HCT116 (cell line): ENCODE data around the gene CRYBG2. TPM values are rescaled to one million over a fixed set of nuclear protein-coding genes. Genes with fewer than 3 reads are reported as not detected.

Experiments
- ATAC-seq: fragments of 200-7000 bp; cut with Tn5 transposase; 2 replicates; pipeline ENCODE4 v1.9.1; 2020; ENCODE audit warnings: mild to moderate bottlenecking, moderate library complexity
- BruUV-seq: library from RNA; stranded (reverse); fragments of 400-500 nt; replicated peaks from 2 replicates; lab custom pipeline; 2021; lab: Mats Ljungman, UMichigan
- CTCF ChIA-PET: fragments of 300-600 bp; sonication (Branson Sonifier 250); formaldehyde crosslinking; loops from one replicate; lab custom pipeline; 2021; ENCODE audit warnings: antibody characterized with exemption; lab: Charles Lee
- POLR2A ChIA-PET: fragments of 300-600, 350-600 bp; sonication (Branson Sonifier 250); formaldehyde crosslinking; loops from one replicate; lab custom pipeline; 2021; ENCODE audit warnings: antibody characterized with exemption; lab: Charles Lee
- RAD21 ChIA-PET, 2 experiments: fragments of 300-600 bp; sonication (Branson Sonifier 250); formaldehyde crosslinking; loops; one replicate each; lab custom pipeline; 2023; ENCODE audit warnings: low total read pairs in 2 of 2; ENCODE audit not compliant: uncharacterized antibody in 2 of 2, unreplicated experiment in 2 of 2, low non-redundant PET in 1 of 2; lab: Charles Lee
- DNase-seq: peaks from one replicate; pipeline ENCODE4 v3.0.0-alpha.2; 2010; ENCODE audit warnings: low read depth, low spot score
- H2AFZ ChIP-seq: fragments of 200-600 bp; shearing (Covaris generic), sonication (generic); 2 replicates; pipeline ENCODE4 v1.6.1; 2017; ENCODE audit warnings: low read depth, mixed run types, mixed read lengths, antibody characterized with exemption, low read length; ENCODE audit not compliant: poor library complexity, severe bottlenecking
- H3K27ac ChIP-seq: 2 replicates; pipeline ENCODE4 v1.5.1; 2012; ENCODE audit warnings: low read depth, low read length
- H3K27me3 ChIP-seq: fragments of 200-600 bp; sonication (generic); 2 replicates; pipeline ENCODE4 v1.6.1; 2016; ENCODE audit warnings: mixed run types, low read length, mixed read lengths; ENCODE audit not compliant: insufficient read depth
- H3K36me3 ChIP-seq, 2 experiments: fragments of 200-500 bp in 1 of 2; fragments of 200-600 bp in 1 of 2; sonication (Bioruptor generic) in 1 of 2; sonication (generic) in 1 of 2; 2 replicates each; pipeline versions ENCODE4 v1.5.1 to v1.6.1; 2014 to 2016; ENCODE audit warnings: low read length in 2 of 2, inconsistent platforms in 1 of 2, mixed read lengths in 1 of 2, mixed run types in 1 of 2; ENCODE audit not compliant: insufficient read depth in 2 of 2, control insufficient read depth in 1 of 2
- H3K4me1 ChIP-seq, 2 experiments: fragments of 200-600 bp in 1 of 2; sonication (generic) in 1 of 2; 2 replicates each; pipeline versions ENCODE4 v1.5.1 to v1.6.1; 2012 to 2017; ENCODE audit warnings: low read length in 2 of 2, inconsistent platforms in 1 of 2, mild to moderate bottlenecking in 1 of 2, mixed read lengths in 1 of 2, mixed run types in 1 of 2, moderate library complexity in 1 of 2; ENCODE audit not compliant: insufficient read depth in 2 of 2, control insufficient read depth in 1 of 2
- H3K4me2 ChIP-seq: fragments of 200-600 bp; sonication (generic); 2 replicates; pipeline ENCODE4 v1.6.1; 2017; ENCODE audit warnings: mixed run types, low read length, mixed read lengths
- H3K4me3 ChIP-seq, 2 experiments: fragments of 200-600 bp in 1 of 2; sonication (generic) in 1 of 2; replicated peaks in 1 of 2; 2 replicates each; pipeline ENCODE4 v1.5.1; 2011 to 2016; ENCODE audit warnings: low read length in 2 of 2, control low read depth in 1 of 2, low read depth in 1 of 2, mild to moderate bottlenecking in 1 of 2, mixed read lengths in 1 of 2, mixed run types in 1 of 2
- H3K79me2 ChIP-seq: fragments of 200-600 bp; sonication (generic); 2 replicates; pipeline ENCODE4 v1.6.1; 2017; ENCODE audit warnings: mild to moderate bottlenecking, mixed run types, low read length, moderate library complexity, mixed read lengths; ENCODE audit not compliant: insufficient read depth
- H3K9ac ChIP-seq: fragments of 200-600 bp; sonication (generic); 2 replicates; pipeline ENCODE4 v1.6.1; 2016; ENCODE audit warnings: low read length, mixed read lengths
- H3K9me2 ChIP-seq: fragments of 200-600 bp; sonication (generic), shearing (Covaris generic); 2 replicates; pipeline ENCODE4 v1.6.1; 2017; ENCODE audit warnings: mixed run types, mild to moderate bottlenecking, moderate library complexity; ENCODE audit not compliant: insufficient read depth
- H3K9me3 ChIP-seq, 2 experiments: fragments of 200-500 bp in 1 of 2; fragments of 200-600 bp in 1 of 2; sonication (Bioruptor generic) in 1 of 2; sonication (generic) in 1 of 2; 2 replicates each; pipeline ENCODE4 v1.6.1; 2014 to 2017; ENCODE audit warnings: low read length in 2 of 2, mixed read lengths in 2 of 2, inconsistent platforms in 1 of 2, low read depth in 1 of 2, mild to moderate bottlenecking in 1 of 2, mixed run types in 1 of 2, moderate library complexity in 1 of 2; ENCODE audit not compliant: control insufficient read depth in 1 of 2, insufficient read depth in 1 of 2
- H4K20me1 ChIP-seq: fragments of 200-600 bp; sonication (generic), shearing (Covaris generic); 2 replicates; pipeline ENCODE4 v1.6.1; 2017; ENCODE audit warnings: mixed run types, mild to moderate bottlenecking, moderate library complexity; ENCODE audit not compliant: insufficient read depth
- CBX3 ChIP-seq: IDR thresholded peaks from 2 replicates; pipeline ENCODE4 v1.6.1; 2012; ENCODE audit warnings: low read depth
- CEBPB ChIP-seq: IDR thresholded peaks from 2 replicates; pipeline ENCODE4 v1.6.1; 2012; ENCODE audit warnings: low read depth
- ELF1 ChIP-seq: IDR thresholded peaks from 2 replicates; pipeline ENCODE4 v1.6.1; 2012; ENCODE audit warnings: low read depth, borderline replicate concordance
- EZH2 ChIP-seq: fragments of 200-600 bp; sonication (generic); IDR thresholded peaks from 2 replicates; pipeline ENCODE4 v1.6.1; 2017; ENCODE audit warnings: antibody characterized with exemption, mixed run types
- EZH2phosphoT487 ChIP-seq: fragments of 200-600 bp; IDR thresholded peaks from 2 replicates; pipeline ENCODE4 v1.6.1; 2018; ENCODE audit warnings: antibody characterized with exemption, borderline replicate concordance
- POLR2A ChIP-seq: IDR thresholded peaks from 2 replicates; pipeline ENCODE4 v1.7.0; 2011; ENCODE audit warnings: borderline replicate concordance; ENCODE audit not compliant: insufficient read depth, insufficient read length; ENCODE audit errors: extremely low read depth
- POLR2AphosphoS5 ChIP-seq: IDR thresholded peaks from 2 replicates; pipeline ENCODE4 v1.6.1; 2011; ENCODE audit warnings: mild to moderate bottlenecking, low read depth, low read length, moderate library complexity
- SIN3A ChIP-seq: IDR thresholded peaks from 2 replicates; pipeline ENCODE4 v1.6.1; 2012; ENCODE audit warnings: low read depth
- TCF7L2 ChIP-seq: IDR thresholded peaks from 2 replicates; pipeline ENCODE4 v1.7.0; 2011; ENCODE audit warnings: borderline replicate concordance, inconsistent platforms; ENCODE audit not compliant: insufficient read depth, insufficient read length; ENCODE audit errors: extremely low read depth
- YY1 ChIP-seq: IDR thresholded peaks from 2 replicates; pipeline ENCODE4 v1.6.1; 2011; ENCODE audit warnings: low read length, low read depth, moderate library complexity, mild to moderate bottlenecking; ENCODE audit not compliant: insufficient replicate concordance; ENCODE audit errors: extremely low read depth
- ZFX ChIP-seq: fragments of 450-650 bp; IDR thresholded peaks from 2 replicates; pipeline ENCODE4 v1.6.1; 2017
- ZNF274 ChIP-seq: fragments of 200-500 bp; sonication (Bioruptor generic); IDR thresholded peaks from 2 replicates; pipeline ENCODE4 v1.6.1; 2014; ENCODE audit warnings: mild to moderate bottlenecking, low read depth, low read length, inconsistent platforms
- intact Hi-C: fragments of 100-400 bp; cut with micrococcal nuclease; formaldehyde crosslinking; loops from 2 replicates; pipeline ENCODE4 v1.10.0; 2022
- total RNA-seq: library from RNA; stranded (reverse); gene quantifications from one replicate; pipeline ENCODE4 v1.2.1, GENCODE V29; 2021; ENCODE audit not compliant: unreplicated experiment
- TF ChIP-seq, protein P1 (sequence below): IDR thresholded peaks from 2 replicates; pipeline ENCODE4 v1.6.1; 2011; ENCODE audit warnings: mild to moderate bottlenecking, low read length, moderate library complexity; ENCODE audit not compliant: insufficient replicate concordance; ENCODE audit errors: extremely low read depth
- TF ChIP-seq, protein P2 (sequence below): IDR thresholded peaks from 2 replicates; pipeline ENCODE4 v1.6.1; 2012; ENCODE audit warnings: low read depth
- TF ChIP-seq, protein P3 (sequence below): IDR thresholded peaks from 2 replicates; pipeline ENCODE4 v1.6.1; 2012
- TF ChIP-seq, protein P4 (sequence below): IDR thresholded peaks from 2 replicates; pipeline ENCODE4 v1.6.1; 2012

The CRYBG2 gene
- total RNA-seq, 1 experiment from 2014 or later = 10.5 TPM

DNA sequence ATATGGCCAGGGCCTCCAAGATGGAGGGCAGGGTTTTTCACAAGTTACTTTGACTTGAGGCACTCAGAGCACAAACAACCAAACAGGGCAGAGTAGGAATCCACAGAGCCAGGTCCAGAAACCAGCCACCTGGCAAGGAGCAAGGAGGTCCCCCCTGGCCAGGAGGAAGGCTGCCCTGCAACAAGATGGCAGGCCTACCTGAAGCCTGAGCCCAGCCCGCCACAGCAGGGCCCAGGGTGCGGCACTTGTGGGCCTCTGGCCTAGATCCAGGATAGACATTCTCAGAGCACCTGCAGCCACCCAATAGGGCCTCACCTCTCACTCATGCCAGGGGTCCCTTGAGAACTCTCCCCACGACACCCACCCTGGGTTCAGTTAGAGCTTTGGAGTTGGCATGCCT is 62.5 kb downstream of the CRYBG2 start:
- Histone ChIP-seq H3K9ac (no peak overlapping the region), H2AFZ (no peak overlapping the region), H3K4me2 (no peak overlapping the region), H3K4me1 (peaks cover 0 to 6% of the 10 kb centered on the region in 2 experiments; a peak in 2 of 4 replicates), H3K9me3 (no peaks in the 10 kb centered on the region), H4K20me1 (no peaks in the 10 kb centered on the region), H3K4me3 (no peak overlapping the region), H3K36me3 (0 out of 4 replicates have a peak, but pooled peaks cover 0 to 3% of the 10 kb centered on the region in 2 experiments), H3K9me2 (no peaks in the 10 kb centered on the region), H3K79me2 (no peaks in the 10 kb centered on the region), H3K27me3 (no peaks in the 10 kb centered on the region), H3K27ac (no peak overlapping the region)
- ChIA-PET CTCF (interaction anchor here (1.5 kb wide), 1 partner anchor 16 kb away, joined by 3 read pairs; no protein-coding TSS in a partner anchor), RAD21 (no interaction called here), POLR2A (no interaction called here)
- no peak for TF ChIP-seq SIN3A
- ATAC-seq (no peak), DNase-seq (no peak)
- intact Hi-C loops = no loop called here
- BruUV-seq = no TSS peak

DNA sequence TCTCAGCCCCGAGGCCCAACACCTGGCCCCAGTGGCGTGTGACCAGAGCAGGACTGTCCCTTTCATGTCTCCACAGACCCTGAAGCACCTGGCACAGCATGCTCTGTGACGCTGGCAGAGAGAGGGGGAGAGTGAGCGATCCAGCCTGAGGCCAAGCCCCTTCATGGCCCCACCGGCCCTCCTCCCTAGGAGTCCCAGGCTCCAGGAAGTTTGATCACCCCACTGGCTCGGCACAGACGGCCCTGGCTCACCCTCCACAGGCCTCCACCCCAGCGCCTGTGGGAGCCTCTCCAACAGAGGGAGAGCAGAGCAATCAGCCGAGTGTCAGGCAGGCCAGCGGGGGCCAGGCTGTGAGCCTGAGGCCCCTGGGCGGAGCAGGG is 63.1 kb downstream of the CRYBG2 start:
- H3K4me1 ChIP-seq = peaks cover 0 to 11% of the 10 kb centered on the region in 2 experiments; a peak in 2 of 4 replicates
- intact Hi-C loops = no loop called here
- ChIA-PET POLR2A (no interaction called here), CTCF (no interaction called here), RAD21 (no interaction called here)
- H3K4me2 ChIP-seq = no peak overlapping the region
- H3K9me2 ChIP-seq = no peaks in the 10 kb centered on the region
- no peak for DNase-seq
- H4K20me1 ChIP-seq = no peaks in the 10 kb centered on the region
- H3K9me3 ChIP-seq = no peaks in the 10 kb centered on the region
- H3K27me3 ChIP-seq = no peaks in the 10 kb centered on the region
- H3K79me2 ChIP-seq = no peaks in the 10 kb centered on the region
- no peak overlapping the region for H3K4me3 ChIP-seq
- no peak overlapping the region for H2AFZ ChIP-seq
- H3K9ac ChIP-seq = no peak overlapping the region
- H3K36me3 ChIP-seq = no peaks in the 10 kb centered on the region
- BruUV-seq = no TSS peak
- no peak overlapping the region for H3K27ac ChIP-seq
- no peak for ATAC-seq
- TF ChIP-seq EZH2phosphoT487 = no peak
- TF ChIP-seq POLR2A = no peak
- TF ChIP-seq CEBPB = no peak
- TF ChIP-seq, protein P1, sequence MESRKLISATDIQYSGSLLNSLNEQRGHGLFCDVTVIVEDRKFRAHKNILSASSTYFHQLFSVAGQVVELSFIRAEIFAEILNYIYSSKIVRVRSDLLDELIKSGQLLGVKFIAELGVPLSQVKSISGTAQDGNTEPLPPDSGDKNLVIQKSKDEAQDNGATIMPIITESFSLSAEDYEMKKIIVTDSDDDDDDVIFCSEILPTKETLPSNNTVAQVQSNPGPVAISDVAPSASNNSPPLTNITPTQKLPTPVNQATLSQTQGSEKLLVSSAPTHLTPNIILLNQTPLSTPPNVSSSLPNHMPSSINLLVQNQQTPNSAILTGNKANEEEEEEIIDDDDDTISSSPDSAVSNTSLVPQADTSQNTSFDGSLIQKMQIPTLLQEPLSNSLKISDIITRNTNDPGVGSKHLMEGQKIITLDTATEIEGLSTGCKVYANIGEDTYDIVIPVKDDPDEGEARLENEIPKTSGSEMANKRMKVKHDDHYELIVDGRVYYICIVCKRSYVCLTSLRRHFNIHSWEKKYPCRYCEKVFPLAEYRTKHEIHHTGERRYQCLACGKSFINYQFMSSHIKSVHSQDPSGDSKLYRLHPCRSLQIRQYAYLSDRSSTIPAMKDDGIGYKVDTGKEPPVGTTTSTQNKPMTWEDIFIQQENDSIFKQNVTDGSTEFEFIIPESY = no peak
- no peak for TF ChIP-seq POLR2AphosphoS5
- TF ChIP-seq CBX3 = no peak
- no peak for TF ChIP-seq ZFX
- TF ChIP-seq, protein P2, sequence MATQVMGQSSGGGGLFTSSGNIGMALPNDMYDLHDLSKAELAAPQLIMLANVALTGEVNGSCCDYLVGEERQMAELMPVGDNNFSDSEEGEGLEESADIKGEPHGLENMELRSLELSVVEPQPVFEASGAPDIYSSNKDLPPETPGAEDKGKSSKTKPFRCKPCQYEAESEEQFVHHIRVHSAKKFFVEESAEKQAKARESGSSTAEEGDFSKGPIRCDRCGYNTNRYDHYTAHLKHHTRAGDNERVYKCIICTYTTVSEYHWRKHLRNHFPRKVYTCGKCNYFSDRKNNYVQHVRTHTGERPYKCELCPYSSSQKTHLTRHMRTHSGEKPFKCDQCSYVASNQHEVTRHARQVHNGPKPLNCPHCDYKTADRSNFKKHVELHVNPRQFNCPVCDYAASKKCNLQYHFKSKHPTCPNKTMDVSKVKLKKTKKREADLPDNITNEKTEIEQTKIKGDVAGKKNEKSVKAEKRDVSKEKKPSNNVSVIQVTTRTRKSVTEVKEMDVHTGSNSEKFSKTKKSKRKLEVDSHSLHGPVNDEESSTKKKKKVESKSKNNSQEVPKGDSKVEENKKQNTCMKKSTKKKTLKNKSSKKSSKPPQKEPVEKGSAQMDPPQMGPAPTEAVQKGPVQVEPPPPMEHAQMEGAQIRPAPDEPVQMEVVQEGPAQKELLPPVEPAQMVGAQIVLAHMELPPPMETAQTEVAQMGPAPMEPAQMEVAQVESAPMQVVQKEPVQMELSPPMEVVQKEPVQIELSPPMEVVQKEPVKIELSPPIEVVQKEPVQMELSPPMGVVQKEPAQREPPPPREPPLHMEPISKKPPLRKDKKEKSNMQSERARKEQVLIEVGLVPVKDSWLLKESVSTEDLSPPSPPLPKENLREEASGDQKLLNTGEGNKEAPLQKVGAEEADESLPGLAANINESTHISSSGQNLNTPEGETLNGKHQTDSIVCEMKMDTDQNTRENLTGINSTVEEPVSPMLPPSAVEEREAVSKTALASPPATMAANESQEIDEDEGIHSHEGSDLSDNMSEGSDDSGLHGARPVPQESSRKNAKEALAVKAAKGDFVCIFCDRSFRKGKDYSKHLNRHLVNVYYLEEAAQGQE = no peak
- TF ChIP-seq TCF7L2 = no peak
- TF ChIP-seq ELF1 = no peak
- TF ChIP-seq, protein P3, sequence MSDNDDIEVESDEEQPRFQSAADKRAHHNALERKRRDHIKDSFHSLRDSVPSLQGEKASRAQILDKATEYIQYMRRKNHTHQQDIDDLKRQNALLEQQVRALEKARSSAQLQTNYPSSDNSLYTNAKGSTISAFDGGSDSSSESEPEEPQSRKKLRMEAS = no peak
- TF ChIP-seq YY1 = no peak
- TF ChIP-seq ZNF274 = no peak
- TF ChIP-seq, protein P4, sequence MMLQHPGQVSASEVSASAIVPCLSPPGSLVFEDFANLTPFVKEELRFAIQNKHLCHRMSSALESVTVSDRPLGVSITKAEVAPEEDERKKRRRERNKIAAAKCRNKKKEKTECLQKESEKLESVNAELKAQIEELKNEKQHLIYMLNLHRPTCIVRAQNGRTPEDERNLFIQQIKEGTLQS = no peak
- TF ChIP-seq EZH2 = no peak
